Left hindlimb (tissue), 1 donor: Measurements from ENCODE around the gene PTPN14.

Source experiments
- DNase-seq: peaks from one replicate; pipeline ENCODE4 v3.0.0-alpha.2; 2018

Gene PTPN14

DNA sequence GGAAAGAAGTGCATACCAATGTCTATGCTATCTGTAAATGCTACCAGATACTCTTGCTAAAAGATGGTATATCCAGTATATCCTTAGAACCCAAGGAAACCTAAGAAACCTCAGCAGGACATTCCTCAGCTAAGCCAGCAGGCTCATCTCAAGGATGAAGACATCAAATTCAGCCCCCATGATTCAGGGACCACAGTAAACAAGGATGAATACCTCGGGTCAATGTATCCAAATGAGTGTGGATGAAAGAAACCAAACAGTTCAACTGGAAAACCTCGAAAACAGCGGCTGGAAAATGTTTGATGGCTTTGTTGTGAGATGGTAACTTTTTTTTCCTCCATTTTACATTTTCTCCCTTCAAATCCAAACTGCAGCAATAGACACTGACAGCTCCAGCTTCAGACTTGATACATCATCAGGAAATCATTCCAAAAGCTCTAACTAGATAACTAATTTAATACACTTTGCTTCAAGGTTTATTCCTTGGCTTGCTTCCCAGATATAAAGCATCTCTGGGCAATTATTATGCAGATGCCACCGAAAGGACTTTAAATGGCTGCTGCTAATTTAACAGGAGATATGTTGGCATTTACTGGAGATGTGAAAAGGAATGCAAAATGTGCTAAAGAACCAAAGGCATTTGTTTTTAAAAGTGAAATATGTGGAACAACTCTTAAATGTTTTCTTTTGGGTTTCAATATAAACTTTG is 196.8 kb downstream of the PTPN14 start:
- DNase-seq, result no peak

DNA sequence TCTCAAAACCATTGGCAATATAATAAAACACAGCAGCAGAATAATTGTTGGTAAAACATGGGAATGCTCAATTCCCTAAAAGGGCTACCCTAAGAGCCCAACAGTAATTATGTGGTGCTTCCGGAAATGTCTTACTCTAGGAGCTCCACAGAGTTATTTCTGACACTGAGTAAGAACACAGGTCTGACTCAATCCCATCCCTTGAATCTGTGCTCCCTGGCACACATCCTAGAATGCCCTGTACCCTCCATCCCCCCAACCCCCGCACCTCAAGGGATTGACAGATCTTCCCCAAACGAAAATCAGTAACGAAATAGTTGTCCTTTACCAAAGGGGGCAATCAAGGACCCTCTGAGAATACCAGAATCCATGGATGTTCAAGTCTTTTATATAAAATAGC is 198.6 kb downstream of the PTPN14 start:
- no peak for DNase-seq

DNA sequence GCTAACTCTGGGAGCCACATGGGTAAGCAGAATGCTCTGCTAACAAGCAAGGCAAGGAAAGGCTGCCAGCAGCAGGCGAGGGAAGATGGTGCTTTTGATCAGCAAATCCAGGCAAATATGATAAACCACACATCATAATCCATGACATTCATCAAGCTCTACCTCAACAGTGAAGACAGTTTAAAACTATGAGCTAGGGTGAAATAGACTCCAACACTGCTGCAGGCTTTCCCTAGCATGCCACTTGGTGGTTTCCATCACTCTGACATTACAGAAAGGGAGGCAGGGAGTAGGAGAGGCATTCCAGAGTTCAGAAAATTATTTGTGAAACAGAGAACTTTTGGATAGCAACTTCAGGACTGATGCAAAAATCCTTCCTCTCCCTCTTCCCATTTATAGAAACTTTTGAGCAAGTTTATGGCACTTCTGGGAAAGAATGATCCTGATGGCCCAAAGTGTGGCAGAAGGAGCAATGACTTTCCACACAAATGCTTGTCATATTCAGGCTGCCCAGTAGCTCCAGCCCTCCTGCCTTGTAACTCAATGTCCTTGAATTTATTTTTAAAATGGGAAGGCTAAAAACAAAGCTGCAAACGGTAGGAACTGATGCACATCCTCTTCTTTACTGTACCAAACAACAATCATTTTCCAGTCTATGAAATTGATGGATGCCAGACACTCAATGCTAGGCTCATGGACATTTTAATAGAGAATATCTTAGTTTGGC is 199.7 kb downstream of the PTPN14 start:
- no peak for DNase-seq

DNA sequence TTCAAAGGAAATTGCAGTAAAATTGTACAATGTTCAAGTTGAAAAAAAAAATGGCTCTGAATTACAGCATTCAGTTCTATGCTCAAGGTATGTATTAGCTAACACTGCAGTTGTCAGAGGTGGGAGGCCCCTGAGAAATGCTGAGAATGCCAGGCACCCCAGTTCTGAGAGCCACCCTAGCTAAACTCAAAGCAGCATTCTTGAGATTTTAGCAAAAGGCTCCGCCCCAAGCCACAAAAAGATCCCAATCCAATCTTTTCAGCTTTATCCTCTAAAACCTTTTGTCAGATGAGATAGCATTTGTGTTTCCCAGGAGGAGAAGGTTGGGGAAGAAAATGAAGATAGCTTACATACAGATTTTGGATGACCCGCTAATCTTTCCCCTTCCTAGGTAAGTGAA is 201.6 kb downstream of the PTPN14 start:
- no peak for DNase-seq

DNA sequence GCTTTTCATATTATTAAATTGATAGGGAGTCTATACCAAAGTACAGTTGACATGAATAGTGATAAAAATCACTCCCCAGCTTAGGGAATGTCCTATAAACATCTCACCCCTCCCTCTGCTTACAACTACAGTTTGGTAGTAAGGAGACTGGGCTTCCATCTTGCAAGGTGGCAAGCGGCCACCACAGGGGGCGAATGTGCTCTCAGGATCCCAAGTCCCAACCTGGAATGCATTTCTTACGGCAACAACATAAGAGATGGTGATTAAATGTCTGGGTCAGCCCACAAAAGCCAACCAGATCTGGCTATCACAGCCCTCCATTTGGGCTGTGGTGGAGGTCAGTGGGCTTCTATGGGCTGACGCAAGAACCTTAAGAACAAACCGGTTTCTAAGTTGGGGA is 202.4 kb downstream of the PTPN14 start:
- no peak for DNase-seq

DNA sequence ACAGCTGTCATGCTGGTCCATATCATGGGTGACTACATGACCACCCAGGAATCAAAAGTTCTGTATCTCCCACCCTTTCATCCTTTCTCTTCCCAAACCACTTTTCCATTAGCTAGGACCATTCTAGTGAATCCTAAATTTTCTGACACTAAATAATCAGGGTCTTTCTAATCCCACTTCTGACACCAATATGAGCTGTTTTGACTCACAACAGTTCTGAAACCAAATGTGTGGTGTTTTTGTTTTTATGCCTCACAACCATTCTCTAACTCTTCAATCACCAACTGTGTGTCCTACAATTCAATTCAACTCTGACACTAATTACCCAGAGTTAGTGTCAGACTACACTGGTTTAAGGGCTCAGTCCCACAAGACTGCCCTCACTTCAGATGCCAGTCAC is 206.5 kb downstream of the PTPN14 start:
- no peak for DNase-seq

DNA sequence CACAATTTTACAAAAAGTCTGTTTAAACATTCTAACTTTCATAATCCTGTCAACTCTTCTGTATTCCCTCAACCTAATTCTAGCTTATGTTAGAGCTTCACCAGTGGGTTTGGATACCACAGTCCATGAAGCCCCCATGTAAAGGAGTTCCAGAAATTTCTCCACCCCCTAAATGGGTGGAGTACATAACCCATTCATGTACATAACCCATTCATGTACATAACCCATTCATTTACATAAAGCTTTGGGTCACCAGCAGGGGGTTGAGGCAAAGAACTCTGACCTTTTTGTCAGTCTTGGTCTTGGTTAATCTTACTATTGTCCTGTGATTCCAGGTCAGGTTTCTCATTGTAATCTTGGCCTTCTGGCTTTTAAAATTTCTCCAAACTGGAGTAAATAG is 208.9 kb downstream of the PTPN14 start:
- no peak for DNase-seq

DNA sequence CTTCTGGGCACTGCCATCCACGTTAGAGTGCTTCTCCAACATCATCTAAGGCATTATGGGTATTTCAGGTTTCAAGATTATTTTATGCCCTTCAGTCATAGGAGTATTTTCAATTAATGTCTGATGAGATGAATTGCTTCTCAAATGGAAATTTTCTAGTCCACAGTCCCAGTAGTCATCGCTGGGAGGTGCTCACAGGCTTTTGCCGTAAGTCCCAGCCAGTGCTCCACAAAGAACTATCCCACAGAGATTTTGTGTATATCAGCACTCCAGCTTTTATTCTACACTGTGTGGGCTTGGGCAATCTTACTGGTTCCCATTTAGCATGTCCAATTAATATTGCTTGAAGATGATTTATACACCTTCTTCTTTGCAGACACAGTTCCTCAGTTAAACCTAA is 209.5 kb downstream of the PTPN14 start:
- no peak for DNase-seq

DNA sequence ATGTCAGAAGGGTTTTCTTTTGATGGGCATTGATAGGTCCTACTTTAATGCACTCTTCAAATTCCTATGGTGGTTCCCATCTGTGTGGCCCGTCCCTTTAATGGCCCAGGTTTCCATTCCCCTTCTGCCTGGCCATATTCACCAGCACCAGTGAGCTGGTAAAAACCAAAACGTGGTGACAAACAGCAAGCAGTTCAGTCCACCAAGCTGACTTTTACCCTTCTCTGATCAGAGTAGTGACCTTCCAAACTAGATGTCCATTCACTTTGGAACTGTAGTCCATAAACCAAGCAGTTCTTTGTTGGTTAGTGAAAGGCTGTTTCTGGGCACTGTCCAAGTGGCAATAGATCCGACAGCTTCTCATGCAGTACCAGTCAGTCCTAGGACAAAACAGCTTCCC is 209.9 kb downstream of the PTPN14 start:
- DNase-seq, result no peak

DNA sequence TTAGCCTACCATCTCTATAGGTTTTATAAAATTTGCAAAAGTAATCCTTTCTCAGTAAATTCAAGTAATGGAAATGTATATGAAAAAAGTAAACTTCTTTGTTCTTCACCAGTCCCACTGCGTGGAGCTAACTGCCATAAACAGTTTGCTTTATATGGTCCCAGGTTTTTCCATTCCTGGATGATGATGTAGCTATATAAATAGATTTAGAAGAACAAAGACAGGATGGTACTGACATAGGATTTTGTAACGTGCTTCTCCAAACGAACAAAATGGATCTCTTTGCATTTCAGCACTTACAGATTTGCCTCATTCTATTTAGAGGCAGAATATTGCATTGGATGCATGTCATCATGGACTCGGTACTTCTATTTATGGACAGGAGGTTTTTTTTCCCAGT is 213.2 kb downstream of the PTPN14 start:
- no peak for DNase-seq

DNA sequence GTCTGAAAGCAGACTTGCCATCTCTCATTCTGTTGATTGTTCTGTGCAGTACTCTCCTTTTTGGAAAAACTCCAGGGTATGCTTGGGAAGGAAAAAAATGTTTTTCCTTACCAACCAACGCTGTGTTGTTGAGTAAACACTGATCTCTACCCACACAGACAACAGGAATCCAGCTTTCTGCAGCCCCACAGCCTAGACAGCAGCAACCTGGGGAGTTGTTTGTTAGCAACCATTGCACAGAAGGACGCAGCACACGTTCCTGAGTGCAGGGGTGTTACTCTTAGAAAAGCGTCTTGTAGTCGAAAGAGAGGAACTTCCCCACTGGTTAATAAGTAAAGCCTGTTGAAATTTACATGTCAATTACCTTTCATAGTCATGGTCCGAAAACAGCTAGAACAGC is 213.9 kb downstream of the PTPN14 start:
- DNase-seq, result no peak

DNA sequence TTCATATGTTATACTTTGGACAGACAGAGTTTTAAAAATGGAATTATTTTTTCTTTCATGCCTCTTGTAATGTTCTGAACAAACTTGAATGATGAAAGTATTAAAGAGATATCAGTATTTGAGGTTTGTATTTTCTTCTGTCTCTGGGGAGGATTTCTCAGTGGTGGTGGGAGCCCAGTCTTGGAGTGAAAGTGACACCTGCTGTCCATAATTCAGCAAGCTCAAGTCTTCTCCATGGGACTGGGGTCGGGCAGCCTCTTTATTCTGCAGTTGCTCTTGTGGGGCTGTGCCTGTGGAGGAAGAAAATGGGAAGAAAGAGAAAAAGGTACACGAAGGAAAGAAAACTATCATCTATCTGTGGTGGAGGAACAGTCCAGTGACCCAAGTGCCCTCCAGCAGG is 214.4 kb downstream of the PTPN14 start:
- no peak for DNase-seq

DNA sequence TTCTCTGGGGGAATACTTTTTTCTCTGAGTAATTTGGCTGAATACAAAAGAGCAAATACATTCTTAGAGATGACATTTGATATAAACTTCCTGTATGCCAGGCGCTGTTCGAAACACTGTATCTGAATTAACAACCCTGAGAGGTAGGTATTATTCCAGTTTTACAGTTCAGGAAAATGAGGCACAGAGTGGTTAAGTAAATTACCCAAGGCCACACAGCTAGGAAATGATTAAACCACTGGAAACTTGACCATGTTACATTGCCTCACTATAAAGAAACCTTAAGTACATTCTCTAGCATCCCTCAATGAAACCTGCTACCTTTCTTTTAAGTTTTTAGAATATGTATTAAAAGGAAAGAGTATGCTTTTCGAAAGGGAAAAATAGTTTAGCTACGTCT is 215.8 kb downstream of the PTPN14 start:
- no peak for DNase-seq

DNA sequence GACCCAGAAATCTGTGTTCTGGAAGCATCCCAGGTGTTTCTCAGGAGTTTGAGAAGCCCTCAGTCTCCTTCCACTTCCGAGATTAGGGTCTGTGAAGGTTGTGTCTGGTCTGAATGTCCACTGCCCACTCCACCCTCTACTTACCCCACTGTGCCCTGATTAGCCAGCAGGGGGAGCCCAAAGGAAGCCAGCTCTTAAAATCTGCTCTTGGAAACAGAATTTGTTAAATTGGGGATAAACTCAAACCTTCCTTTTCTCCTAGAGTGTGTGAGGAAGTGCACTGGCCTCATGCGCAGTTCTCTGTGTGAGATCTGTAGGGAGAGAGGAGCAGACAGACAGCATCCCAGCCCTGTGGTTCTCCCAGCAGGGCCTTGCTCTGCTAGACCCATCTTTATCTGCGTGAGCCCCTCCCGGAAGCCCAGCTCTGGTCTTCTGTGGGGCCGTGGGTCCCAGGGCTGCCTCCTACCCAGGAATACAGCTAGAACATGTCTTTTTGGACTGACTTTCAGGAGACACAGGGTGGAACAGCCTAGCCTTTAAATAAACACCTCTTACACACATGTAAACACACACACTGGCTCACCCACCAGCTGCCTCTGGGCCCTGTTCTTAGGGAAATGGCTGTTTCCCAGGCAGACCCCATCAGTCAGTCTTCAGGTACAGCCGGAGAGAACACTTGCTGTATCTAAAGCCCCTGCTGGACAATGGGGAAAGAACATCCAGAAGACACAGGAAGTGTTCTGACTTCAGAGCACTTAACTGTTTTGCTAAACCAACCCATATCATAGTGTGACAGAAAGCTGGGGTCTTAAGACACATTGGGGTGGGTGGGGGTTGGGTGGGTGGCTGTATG is 218.2 kb downstream of the PTPN14 start:
- peak; percentile 69 for DNase-seq

DNA sequence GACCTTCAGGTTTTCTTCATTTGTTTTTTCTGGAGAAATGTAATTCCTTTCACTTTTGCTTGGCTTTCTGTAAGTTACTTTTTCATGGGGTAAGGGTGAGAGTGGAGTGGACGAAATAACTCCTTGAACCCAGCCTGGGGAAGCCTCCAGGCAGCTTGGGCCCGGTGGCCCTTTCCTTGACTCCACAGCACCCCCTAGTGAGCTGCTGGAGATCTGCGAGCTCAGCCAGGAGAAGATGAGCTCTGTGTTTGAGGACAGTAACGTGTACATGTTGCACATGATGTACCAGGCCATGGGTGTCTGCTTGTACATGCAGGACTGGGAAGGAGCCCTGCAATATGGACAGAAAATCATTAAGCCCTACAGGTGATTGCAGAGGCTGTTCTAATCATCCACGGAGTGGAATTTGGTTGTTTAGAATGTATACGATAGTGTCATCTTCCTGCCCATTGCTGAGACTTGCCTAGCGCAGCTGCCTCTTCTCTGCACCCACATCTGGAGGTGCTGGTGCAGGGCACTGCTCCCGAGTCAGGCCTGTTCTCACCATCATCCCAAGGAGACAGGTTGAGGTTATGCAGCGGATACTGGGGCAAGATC is 219.5 kb downstream of the PTPN14 start:
- no peak for DNase-seq

DNA sequence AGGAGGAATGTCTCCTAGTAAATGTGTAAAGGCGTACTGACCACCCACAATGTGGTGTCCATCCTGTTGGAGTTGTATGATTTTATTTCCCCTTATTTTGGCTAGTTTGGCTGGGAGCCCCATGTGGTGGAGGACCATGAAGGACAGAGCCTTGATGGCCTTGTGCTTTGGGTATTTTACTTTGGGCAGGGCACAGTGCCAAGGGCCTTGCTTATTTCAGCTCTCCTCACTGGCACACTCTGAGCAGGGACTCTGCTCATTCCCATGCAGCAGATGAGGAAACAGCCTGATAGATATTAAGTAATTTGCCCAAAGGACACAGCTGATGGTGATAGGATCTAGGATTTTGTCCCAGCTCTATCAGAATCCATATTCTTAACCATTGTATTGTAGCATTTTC is 220.2 kb downstream of the PTPN14 start:
- DNase-seq, result no peak

DNA sequence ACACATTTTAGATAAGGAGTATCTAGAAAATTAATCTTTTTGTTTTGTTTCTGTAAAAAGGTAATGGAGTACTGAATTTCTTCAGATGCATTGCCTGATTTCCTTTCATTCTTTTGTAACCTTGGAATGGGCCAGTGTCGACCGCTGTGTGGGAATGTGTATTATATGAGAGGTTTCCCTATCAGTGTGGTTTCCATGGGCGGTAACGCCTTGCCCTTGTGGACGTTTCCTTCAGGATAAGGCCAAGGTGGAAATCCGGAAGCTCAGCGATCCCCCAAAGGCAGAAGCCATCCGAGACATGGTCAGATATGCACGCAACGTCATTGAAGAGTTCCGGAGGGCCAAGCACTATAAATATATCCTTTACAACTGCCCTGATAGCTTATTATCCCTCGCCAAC is 220.7 kb downstream of the PTPN14 start:
- DNase-seq, result no peak

DNA sequence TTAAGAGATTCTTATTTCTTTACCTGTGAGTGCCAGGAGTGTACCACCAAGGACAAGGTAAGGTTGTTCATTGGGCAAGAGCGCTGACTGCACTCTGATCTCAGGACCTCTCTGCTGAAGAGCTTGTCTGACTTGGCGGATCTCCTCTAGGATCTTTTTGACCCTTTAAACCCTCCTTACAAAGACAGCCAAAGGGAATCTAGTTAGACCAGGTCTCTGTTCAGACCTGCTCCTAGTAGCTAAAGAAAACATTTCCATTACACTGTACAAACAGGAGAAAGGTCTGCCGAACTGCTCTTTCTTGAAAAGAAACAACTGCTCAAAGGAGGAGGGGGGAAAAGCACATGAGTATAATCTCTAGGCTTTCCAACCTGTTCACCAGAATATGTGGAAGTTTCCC is 221.2 kb downstream of the PTPN14 start:
- no peak for DNase-seq

DNA sequence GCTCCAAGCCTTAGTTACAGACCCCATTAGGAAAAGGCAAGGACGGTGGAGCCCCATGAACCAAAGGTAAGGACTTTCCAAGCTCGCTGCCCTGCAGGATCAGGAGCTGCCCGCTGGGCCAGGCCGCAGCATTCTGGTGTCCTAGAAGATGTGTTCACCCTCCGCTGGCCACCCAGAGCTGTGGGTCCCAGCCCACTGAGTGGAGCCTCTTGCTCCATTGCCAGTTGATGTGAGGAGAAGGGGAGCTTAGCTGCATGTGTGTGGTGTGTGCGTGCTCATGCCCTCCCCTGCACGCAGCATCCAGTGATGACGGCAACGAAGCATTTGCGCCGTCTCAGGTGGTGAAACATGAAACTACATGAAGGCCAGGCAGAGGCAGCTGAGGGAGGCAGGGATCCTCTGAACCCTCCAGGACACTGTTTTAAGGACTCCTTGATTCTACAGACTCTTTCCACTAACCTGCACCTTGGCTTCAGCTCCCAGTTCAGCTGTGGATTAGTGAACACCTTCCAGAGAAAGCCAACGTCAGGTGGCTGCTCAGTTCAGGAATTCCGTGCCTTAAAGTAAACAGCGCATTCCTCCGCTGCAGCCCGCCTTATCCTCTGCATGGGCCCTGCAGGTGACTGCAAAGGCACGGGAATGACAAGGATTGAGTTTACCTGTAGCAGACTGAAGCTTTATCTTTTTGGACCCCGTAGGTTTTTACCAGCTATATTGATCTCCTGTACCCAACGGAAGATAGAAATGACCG is 221.8 kb downstream of the PTPN14 start:
- DNase-seq, result no peak

DNA sequence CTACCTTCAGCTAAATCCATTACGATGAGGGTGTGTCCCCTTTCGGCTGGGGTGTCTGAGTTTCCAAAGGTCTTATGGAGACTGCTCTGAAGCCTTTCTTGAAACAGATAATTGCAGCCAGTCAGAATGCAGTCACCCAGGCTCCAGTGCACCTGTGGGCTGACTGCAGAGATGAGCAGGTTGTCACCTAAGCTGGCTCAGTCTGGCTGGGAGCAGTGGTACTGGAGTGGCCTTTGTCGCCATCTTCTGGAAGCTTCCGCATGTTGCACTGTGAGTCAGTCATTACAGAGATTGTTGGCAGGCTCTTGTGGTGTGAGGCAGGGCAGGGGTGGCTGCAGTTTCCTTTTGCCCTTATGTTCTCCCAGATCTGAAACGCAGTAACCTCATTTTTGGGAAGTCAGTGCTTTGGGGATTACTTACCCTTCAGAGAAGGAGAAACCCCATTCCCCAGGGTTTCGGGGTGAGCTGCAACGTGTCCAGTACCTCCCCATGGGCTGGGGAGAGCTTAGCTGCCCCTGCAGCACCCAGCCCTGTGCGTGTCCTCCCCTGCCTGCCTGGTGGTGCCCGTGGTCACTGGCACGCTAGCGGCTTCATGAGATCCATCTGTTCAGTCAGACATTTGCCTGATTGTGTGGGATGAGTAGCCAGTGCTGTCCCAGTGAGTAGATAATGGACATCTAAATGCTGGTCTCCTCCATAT is 222.5 kb downstream of the PTPN14 start:
- DNase-seq, result peak; percentile 79

DNA sequence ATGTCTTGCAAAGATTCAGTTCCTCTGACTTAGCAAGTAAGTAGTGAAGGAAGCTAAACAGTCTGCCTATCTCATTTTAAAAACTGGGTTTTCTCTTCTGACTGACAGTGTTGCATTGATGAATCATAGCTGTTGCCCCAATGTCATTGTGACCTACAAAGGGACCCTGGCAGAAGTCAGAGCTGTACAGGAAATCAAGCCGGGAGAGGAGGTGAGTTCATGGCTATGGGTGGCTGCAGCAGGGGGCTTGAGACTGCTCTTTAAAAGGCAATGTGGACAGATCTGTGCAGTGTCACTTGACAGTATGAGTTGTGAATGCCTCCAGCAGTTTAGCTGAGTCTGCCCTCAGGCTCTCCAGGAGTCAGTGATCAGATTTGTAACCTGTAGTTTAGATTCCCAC is 223.9 kb downstream of the PTPN14 start:
- DNase-seq, result no peak

DNA sequence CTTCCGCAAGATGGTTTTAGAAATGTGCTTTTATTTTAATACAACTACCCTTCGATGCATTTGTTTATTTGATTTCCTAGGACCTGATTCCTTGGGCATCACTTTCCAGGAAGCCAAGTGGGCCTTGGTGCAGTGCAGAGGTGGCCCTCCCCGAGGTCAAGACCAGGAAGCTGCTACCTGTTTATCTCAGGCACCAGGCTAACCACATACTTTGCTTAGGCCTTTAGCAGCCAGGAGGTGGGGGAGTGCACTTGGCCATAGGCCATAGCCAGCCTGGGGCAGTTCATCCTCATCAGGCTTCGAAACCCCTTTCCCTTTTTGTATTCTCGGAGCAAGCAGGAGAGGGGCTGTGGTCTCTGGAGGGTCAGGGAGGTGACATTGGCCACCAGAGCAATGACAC is 225.0 kb downstream of the PTPN14 start:
- DNase-seq, result no peak
